Myocyte (in vitro differentiated cells): ENCODE data around the gene GRN. TPM values are rescaled to one million over a fixed set of nuclear protein-coding genes. Genes with fewer than 3 reads are reported as not detected.
"Not testable (repeated sequence)": the region's sequence is repeated elsewhere in the genome, so short reads cannot be mapped to it uniquely, and the experiment has no call there.

ENCODE experiments used
- DNase-seq: peaks from one replicate; pipeline ENCODE4 v3.0.0-alpha.2; 2012; ENCODE audit warnings: low read depth
- total RNA-seq: library from RNA; depleted of rRNA; stranded (reverse); fragments of >200 nt; gene quantifications from 2 replicates; pipeline ENCODE4 v1.2.3, GENCODE V29; 2014

The GRN gene
- total RNA-seq, 1 donor from 2014 or later = 337 TPM

DNA sequence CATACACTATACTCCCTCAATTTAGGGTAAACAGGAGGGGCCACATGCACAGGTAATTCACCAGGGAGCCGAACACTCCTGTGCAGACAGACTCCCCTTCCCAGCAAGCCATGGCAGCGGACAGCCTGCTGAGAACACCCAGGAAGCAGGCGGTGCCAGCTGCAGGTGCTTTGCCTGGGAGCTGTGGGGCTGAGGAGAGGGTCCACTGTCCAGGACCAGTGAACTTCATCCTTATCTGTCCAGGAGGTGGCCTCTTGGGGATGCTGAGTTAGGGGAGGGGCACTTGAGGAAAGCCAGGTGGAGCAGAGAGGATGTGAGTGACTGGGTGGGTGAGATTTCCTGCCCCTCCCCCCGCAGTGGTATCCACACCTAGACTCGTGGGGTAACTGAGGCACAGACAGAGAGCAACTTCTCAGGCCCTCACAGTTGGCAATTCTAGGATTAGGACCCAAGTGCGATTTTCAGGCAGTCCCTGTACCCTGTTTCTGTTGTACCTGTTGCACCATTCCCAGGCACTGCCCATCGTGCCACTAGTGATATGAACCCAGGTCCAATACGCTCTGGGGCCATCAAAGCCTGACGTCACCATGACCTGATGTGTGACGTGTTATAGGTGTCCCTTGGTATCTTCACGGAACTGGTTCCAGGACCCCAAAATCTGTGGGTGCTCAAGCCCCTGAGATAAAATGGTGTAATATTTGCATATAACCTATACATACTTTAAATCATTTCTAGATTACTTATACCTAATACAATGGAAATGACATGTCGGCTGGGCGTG is 1.2 kb downstream of the GRN start:
- no peak for DNase-seq

DNA sequence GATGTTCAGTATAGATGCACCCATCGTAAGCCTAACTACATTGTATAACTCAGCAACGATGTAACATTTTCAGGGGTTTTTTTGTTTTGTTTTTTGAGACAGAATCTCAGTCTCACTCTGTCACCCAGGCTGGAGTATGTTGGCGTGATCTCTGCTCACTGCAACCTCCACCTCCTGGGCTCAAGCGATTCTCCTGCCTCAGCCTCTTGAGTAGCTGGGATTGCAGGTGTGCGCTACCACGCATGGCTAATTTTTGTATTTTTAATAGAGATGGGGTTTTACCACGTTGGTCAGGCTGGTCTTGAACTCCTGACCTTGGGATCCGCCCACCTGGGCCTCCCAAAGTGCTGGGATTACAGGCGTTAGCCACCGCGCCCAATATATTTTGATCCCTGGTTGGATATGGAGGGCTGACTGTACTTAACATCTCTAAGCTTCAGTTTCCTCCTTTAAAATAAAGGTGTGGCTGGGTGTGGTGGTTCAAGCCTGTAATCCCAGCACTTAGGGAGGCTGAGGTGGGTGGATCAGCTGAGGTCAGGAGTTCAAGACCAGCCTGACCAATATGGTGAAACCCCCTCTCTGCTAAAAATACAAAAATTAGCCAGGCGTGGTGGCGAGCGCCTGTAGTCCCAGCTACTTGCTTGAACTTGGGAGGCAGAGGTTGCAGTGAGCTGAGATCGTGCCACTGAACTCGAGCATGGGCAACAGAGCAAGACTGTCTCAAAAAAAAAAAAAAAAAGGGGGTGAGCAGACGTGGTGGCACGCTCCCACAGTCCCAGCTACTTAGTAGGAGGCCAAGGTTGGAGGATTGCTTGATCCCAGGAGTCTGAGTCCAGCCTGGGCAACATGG is 2.3 kb downstream of the GRN start:
- DNase-seq = not testable (repeated sequence)

DNA sequence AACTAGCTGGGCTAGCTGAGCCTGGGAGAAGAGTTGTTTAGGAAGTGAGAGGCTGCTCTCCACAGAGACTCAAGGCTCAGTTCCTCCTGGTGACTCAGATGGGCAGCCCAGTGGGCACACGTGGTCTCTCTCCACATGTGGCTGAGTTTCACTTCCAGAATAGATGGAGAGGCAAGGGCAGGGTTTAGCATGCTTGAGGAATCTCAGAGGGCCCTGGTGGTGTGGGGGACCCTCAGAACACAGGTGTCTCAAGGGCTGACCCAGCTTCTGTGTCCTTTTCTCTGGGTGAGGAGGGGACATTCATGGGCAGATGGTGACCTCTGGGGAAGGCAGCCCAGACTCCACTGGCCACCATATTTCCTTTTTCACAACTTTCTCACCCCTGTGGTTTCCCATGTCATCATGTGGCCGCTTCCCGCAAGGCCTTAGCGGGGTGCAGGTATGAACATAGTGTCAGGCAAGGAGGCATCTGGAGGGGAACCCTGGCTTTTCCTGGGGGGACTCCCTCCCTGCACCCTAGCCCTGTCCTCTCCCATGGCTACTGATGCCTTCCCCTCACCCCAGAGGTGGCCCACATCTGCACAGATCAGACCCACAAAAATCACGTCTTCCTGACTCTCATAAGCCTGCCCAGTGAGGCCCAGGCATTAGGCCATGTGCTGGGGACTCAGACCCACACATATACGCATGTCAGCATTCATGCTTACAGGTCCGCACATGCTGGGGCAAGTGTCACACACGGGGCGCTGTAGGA is 3.3 kb downstream of the GRN start:
- peak; percentile 67 for DNase-seq

DNA sequence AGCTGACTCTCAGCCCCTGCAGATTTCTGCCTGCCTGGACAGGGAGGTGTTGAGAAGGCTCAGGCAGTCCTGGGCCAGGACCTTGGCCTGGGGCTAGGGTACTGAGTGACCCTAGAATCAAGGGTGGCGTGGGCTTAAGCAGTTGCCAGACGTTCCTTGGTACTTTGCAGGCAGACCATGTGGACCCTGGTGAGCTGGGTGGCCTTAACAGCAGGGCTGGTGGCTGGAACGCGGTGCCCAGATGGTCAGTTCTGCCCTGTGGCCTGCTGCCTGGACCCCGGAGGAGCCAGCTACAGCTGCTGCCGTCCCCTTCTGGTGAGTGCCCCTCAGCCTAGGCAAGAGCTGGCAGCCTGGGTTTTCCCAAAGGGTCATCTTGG is 3.9 kb downstream of the GRN start:
- DNase-seq = no peak

DNA sequence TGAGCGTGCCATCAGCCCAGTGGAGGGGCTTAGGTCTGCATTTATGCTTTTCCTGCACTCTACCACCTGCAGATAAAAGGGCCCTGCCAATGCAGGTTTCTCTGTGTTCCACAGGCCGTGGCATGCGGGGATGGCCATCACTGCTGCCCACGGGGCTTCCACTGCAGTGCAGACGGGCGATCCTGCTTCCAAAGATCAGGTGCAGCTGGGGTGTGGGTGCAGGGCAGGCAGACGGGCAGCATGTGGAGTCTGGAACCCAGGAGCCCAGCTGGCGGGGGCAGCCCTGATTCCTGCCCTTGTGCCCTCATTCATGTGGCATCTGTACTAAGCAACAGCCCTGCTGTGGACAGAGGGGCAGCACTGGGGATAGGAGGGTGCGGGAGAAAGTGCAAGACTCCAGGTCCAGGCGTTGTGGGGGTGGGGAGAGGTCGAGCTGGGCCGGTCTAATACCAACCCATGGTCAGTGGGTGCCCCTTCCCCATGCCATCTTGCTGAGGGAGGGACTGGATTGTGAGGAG is 4.5 kb downstream of the GRN start:
- DNase-seq = no peak

DNA sequence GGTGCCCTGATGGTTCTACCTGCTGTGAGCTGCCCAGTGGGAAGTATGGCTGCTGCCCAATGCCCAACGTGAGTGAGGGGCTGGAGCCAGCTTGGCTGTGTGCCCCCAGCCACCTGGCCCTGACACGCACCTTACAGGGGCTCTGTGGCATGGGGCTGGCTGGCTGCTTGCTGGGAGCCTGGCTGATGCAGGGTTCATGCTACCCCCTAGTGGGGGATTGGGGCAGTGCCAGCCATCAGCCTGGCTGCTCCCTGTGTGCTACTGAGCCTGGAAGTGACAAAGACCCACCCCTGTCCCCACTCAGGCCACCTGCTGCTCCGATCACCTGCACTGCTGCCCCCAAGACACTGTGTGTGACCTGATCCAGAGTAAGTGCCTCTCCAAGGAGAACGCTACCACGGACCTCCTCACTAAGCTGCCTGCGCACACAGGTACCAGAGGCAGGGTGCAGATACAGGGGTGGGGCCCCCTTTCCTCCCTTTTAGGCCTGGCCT is 5.7 kb downstream of the GRN start:
- DNase-seq = peak; percentile 65

DNA sequence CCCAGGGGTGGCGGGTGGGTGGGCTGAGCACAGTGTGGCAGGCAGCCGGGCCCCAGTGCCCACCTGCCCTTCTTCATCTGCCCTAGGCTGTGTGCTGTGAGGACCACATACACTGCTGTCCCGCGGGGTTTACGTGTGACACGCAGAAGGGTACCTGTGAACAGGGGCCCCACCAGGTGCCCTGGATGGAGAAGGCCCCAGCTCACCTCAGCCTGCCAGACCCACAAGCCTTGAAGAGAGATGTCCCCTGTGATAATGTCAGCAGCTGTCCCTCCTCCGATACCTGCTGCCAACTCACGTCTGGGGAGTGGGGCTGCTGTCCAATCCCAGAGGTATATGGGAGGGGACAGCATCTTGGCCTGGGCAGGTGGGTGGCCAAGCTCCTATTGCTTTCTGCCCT is 6.4 kb downstream of the GRN start:
- no peak for DNase-seq

DNA sequence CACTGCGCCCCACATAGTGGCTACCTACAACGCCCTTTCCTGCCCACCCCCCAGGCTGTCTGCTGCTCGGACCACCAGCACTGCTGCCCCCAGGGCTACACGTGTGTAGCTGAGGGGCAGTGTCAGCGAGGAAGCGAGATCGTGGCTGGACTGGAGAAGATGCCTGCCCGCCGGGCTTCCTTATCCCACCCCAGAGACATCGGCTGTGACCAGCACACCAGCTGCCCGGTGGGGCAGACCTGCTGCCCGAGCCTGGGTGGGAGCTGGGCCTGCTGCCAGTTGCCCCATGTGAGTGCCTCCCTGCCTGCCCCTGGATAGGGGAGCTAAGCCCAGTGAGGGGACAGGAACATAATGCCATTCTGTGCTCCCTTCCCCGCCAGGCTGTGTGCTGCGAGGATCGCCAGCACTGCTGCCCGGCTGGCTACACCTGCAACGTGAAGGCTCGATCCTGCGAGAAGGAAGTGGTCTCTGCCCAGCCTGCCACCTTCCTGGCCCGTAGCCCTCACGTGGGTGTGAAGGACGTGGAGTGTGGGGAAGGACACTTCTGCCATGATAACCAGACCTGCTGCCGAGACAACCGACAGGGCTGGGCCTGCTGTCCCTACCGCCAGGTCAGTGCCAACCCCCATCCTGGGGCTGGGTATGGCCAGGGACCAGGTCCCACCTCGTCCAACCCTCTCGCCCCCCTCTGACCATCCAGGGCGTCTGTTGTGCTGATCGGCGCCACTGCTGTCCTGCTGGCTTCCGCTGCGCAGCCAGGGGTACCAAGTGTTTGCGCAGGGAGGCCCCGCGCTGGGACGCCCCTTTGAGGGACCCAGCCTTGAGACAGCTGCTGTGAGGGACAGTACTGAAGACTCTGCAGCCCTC is 7.1 kb downstream of the GRN start:
- no peak for DNase-seq

DNA sequence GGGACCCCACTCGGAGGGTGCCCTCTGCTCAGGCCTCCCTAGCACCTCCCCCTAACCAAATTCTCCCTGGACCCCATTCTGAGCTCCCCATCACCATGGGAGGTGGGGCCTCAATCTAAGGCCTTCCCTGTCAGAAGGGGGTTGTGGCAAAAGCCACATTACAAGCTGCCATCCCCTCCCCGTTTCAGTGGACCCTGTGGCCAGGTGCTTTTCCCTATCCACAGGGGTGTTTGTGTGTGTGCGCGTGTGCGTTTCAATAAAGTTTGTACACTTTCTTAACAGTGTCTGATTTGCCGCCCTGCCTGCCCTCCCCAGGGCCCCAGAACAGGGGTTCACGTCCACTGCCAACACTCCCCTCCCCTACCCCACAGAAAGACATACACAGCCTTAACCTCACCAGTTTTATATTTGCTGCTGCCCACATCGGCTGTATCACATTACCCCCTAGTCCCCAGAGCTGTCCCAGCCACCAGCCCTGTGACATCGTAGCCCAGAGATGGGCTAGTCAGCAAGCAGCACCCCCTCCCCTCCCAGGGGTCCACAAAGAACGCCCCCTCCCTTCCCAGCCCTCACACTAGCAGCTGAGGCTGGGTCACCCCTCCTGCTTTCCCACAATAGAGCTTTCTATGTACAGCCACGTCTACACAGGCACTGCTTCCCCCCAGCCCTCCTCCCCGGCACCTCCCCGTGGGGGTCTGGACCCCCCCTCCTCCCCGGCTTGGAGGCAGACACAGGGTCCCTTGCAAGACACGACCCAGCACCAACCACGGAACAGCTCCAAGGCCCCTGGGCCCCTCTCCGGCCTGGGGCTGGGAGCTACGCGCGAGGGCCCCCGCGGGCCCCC is 7.9 kb downstream of the GRN start:
- peak; percentile 74 for DNase-seq

DNA sequence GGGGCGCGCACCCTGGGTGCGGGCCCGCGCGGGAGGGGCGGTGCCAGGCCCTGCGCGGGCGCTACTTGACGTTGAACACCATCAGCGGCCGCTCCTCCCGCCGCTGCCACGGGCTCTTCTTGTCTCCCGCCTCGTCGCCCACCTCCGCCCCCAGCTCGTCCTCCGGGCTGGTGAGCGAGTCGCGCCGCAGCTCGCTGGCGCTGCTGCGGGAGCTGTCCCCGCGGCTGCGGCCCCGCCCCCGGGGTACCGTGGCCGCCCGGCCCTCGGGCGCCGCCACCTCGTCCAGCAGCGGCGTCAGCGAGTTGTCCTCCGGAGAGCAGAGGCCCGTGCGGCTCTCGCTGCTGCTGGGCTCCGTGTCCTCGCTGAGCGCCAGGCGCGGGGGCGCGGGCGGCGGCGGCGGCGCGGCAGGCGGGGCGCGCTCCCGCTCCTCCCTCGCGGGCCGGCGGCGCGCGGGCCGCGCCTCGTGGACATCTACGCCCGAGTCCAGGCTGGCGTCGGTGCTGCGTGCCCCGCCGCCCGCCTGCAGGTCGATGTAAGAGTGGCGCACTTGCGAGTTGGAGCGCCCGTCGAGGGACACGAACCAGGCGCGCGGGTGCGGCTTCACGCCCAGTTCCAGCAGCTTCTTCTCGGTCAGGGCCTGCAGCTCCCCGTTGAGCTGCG is 8.7 kb downstream of the GRN start:
- DNase-seq = no peak

DNA sequence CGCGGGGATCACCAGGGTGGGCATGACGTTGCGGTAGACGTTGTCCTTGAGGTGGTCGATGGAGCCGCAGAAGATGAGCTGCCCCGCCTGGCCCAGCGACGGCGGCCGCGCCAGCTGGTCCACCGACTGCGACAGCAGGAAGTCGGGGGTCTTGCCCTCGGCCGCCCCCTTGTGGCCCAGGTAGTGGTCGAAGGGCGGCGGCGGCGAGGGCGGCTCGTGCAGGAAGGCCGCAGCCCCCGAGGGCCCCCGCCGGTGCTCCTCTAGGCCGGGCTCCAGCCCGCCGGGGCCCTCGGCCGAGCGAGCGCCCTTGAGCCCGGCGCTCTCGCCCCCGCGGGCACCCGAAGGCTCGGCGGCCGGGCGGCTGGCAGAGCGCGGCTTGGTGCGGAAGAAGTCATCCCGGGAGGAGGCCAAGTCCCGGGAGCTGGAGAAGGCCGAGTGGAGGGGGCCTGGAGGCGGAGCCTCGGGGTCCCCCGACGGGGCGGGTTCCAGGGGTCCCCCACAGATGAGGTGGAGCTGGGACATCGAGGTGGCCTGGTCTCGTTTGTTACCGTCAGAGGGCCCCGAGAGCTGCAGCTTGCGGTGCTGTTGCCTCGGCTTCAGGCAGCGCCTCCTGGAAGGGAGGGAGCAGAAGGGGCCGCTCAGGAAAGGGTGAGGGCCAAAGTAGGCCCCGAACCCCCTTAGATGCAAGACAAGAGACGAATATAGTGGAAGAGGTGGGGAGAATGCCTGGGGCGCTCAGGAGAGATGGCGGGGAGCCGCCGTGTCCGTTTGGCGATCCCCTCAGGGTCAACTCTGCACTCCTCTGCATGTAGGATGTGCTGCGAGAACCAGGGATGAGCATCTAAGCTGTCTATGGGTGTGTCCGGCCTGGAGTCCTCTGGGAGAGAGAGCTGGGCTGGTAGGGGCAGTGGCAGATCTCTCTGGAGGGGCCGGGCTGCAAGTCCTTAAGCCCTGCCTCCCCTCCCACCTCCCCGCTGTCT is 9.8 kb downstream of the GRN start:
- DNase-seq = no peak

DNA sequence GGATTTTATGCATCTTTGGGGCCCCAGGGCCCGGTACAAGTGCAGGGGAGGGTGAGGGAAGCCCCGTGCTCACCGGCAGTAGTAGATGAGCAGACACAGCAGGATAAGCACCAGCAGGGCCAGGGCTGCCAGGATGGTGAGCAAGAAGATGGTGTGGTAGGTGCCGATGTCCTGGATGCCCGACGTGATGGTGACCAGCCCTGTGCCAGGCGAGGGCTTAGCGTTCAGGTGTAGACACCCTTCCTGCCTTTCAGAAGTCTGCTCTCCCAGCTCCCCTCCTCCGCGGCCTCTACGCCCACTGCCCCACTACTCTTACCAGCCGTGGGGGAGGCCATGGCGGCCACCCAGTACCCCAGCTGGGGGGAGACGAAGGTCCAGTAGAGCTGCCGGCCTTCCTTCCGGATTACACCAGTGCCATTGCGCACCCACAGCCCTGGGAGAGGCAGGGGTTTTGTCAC is 10.6 kb downstream of the GRN start:
- no peak for DNase-seq

DNA sequence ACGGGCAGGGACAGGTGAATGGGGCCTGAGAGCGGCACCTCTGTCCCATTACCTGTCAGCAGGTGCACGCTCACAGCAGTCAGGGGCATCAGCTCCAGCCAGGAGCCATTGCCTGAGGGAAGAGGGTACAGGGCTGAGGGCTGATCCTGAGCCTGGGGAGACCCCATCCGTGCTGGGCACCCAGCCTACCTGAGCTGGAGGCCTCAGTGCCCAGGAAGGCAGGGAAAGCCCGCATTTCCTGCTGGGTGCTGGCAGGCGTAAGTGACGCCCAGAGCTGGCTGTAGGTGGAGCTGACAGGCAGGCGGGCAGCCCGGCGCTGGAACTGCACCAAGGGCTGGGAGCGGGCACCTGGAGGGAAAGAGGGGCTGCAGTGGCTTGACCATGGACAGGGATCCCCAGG is 11.1 kb downstream of the GRN start:
- no peak for DNase-seq

DNA sequence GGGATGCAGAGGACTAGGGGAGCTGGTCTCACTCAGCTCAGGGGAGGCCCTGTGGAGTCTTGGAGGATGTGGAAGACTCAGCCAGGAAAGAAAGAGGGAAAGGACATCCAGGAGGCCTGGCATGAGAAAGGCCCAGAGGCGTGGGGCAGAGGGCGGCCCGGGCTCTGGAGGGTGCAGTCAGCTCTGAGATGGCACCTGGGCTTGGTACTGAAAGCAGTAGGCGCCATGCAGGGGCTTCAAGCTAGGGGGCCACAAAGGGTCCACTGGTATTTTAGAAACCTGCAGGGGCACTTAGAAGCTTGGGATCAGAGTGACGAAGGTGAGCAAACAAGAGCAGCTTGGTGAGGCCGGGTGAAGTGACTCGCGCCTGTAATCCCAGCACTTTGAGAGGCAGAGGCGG is 13.0 kb downstream of the GRN start:
- no peak for DNase-seq

DNA sequence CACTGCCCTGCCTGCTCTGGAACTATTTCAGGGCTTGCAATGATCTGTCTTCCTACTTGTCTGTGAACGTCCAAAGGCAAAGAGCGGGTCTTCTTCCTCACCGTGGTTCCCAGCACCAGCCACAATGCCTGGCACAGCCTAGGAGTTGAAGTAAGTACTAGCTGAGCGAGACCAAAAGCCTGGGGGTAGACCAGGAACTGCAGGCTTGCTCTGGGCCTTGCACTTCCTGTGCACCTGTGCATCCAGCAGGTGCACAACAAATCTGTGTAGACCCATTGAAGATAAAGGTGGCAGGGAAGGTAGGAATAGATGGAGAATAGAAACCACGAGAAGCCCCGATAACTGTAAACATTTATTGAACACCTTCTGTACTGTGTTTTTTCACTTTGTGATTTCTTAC is 13.9 kb downstream of the GRN start:
- no peak for DNase-seq

DNA sequence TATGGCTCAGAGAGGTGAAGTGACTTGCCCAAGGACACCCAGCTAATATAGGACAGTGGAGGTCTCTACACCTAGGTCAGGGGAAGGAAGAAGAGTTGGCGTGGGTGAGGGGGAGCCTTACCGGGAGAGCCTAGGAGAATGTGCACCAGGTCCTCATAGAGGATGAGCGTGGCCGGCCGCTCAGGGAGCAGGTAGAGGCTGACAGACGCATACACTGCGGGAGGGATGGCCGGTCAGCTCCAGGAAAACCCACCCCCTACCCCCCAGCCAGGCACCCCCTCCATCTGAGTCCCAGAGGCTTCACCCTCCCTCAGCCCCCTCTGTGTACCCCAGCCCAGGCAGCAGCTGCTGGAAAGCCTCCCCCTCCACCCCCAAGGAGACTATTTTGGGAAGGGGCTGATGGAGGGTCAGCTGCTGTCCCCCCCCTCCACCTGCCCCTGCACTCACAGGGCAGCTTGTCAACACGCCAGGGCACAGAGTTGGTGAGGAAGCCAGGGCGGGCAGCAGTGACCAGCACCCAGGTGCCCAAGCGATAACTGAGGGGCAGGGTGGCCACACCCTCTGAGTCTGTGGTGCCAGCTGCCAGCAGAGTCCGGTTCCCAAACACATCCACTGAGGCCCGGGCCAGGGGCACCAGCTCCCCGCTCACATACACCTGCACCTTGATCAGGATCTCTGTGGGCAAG is 14.5 kb downstream of the GRN start:
- DNase-seq = peak; percentile 66

DNA sequence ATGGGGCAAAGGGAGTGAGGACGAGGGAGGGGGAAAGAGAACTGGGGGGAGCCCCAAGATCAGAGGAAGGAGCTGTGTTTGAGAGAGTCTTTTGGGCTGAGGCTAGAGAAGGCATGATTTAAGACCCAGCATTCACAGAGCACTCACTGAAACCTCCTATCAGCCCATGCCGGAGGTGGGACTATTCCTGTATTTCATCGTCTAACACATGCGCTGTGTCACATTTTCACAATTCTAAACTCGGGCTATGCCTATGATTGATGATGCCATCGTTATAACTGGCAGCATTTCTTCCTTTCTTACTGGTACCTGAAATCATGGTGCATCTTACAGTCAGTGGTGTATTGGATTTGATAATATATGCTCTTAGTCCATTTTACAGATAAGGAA is 15.0 kb downstream of the GRN start:
- DNase-seq = no peak
